ENCODE data around the gene EHBP1. TPM values are rescaled to one million over a fixed set of nuclear protein-coding genes. Genes with fewer than 3 reads are reported as not detected.

The EHBP1 gene
- total RNA-seq, 2 donors from 2014 or later = 22.4 to 22.9 TPM

- DNase-seq (ENCODE audit: low spot score) = no peak
- no peaks in the 10 kb centered on the region for H3K9me3 ChIP-seq
- H3K4me3 ChIP-seq = no peak overlapping the region
- H3K27ac ChIP-seq = no peak overlapping the region
- H3K4me1 ChIP-seq = no peaks in the 10 kb centered on the region
- H3K27me3 ChIP-seq = no peaks in the 10 kb centered on the region
- TF ChIP-seq CTCF (IDR thresholded peaks at IDR 0.05) = no peak
- H3K36me3 ChIP-seq = no peaks in the 10 kb centered on the region
Measured at GRCh38 chr2:63086687-63087086, 381.2 kb downstream of the EHBP1 start.

- H3K36me3 ChIP-seq = no peaks in the 10 kb centered on the region
- H3K27me3 ChIP-seq = no peaks in the 10 kb centered on the region
- H3K4me3 ChIP-seq = no peak overlapping the region
- DNase-seq (ENCODE audit: low spot score) = no peak
- H3K27ac ChIP-seq = no peak overlapping the region
- H3K9me3 ChIP-seq = no peaks in the 10 kb centered on the region
- TF ChIP-seq CTCF (IDR thresholded peaks at IDR 0.05) = no peak
- H3K4me1 ChIP-seq = no peaks in the 10 kb centered on the region
Measured at GRCh38 chr2:63092401-63092800, 386.9 kb downstream of the EHBP1 start.

GRCh38 chr2:63092857-63093256 lies 387.3 kb downstream of the EHBP1 start:
- no peaks in the 10 kb centered on the region for H3K36me3 ChIP-seq
- DNase-seq (ENCODE audit: low spot score) = no peak
- H3K9me3 ChIP-seq = no peaks in the 10 kb centered on the region
- no peak overlapping the region for H3K27ac ChIP-seq
- no peaks in the 10 kb centered on the region for H3K4me1 ChIP-seq
- TF ChIP-seq CTCF (IDR thresholded peaks at IDR 0.05) = no peak
- H3K27me3 ChIP-seq = no peaks in the 10 kb centered on the region
- H3K4me3 ChIP-seq = no peak overlapping the region

GRCh38 chr2:63093502-63093901 lies 388.0 kb downstream of the EHBP1 start:
- H3K27me3 ChIP-seq = no peaks in the 10 kb centered on the region
- H3K4me1 ChIP-seq = no peaks in the 10 kb centered on the region
- H3K27ac ChIP-seq = no peak overlapping the region
- no peak for TF ChIP-seq CTCF (IDR thresholded peaks at IDR 0.05)
- H3K36me3 ChIP-seq = no peaks in the 10 kb centered on the region
- no peak for DNase-seq (ENCODE audit: low spot score)
- no peaks in the 10 kb centered on the region for H3K9me3 ChIP-seq
- H3K4me3 ChIP-seq = no peak overlapping the region

Other genes starting within 250 kb of the EHBP1 start
- gene TMEM17, start 199.5 kb upstream of the EHBP1 start, total RNA-seq = 1 to 10 TPM in 1 of 2 donors, under 1 TPM in 1; 0.90 to 1.2 TPM

Measured in right atrium auricular region (tissue), 2 donors.